HTR-8/SVneo (cell line): ENCODE results near the gene HECA.
"Not testable (repeated sequence)": the region's sequence is repeated elsewhere in the genome, so short reads cannot be mapped to it uniquely, and the experiment has no call there.

Experiments
- DNase-seq: peaks from one replicate; pipeline ENCODE4 v3.0.0; 2011; ENCODE audit warnings: low spot score, mixed read lengths; ENCODE audit not compliant: insufficient read length
- FAIRE-seq: peaks from 2 replicates; lab custom pipeline; 2011; peaks lifted over from hg19 to GRCh38; lab: Jason Lieb, UNC

The HECA gene

GRCh38 chr6:139134817-139135577, at the start of gene HECA:
HECA (plus strand) TSS chr6:139135080; CDS start chr6:139135397, 317 bp downstream.
- FAIRE-seq: peak; percentile 94
- peak; percentile 82 for DNase-seq

- DNase-seq: no peak
- no peak for FAIRE-seq
Observed at GRCh38 chr6:139091826-139092225, 43.1 kb upstream of the HECA start.

- DNase-seq (no peak), FAIRE-seq (no peak)
Observed at GRCh38 chr6:139099984-139100383, 34.9 kb upstream of the HECA start.

- FAIRE-seq (no peak), DNase-seq (no peak)
Observed at GRCh38 chr6:139107051-139107450, 27.8 kb upstream of the HECA start.

GRCh38 chr6:139108378-139108777, 26.5 kb upstream of the HECA start:
- DNase-seq (no peak), FAIRE-seq (no peak)

GRCh38 chr6:139109558-139109957, 25.3 kb upstream of the HECA start:
- DNase-seq: no peak
- no peak for FAIRE-seq

- no peak for FAIRE-seq
- DNase-seq: no peak
Observed at GRCh38 chr6:139112146-139112545, 22.7 kb upstream of the HECA start.

- FAIRE-seq: no peak
Observed at GRCh38 chr6:139112561-139112960, 22.3 kb upstream of the HECA start.

GRCh38 chr6:139114746-139115145, 20.1 kb upstream of the HECA start:
- FAIRE-seq (no peak), DNase-seq (no peak)

More at GRCh38 chr6:139112561-139112960, 22.3 kb upstream of the HECA start:
- DNase-seq: no peak

- FAIRE-seq: no peak
- DNase-seq: no peak
Observed at GRCh38 chr6:139115989-139116758, 18.7 kb upstream of the HECA start.

- FAIRE-seq: no peak
- no peak for DNase-seq
Observed at GRCh38 chr6:139117734-139118133, 17.1 kb upstream of the HECA start.

- FAIRE-seq: no peak
- no peak for DNase-seq
Observed at GRCh38 chr6:139119552-139119951, 15.3 kb upstream of the HECA start.

- FAIRE-seq, DNase-seq: not testable (repeated sequence)
Observed at GRCh38 chr6:139122823-139123222, 12.1 kb upstream of the HECA start.

GRCh38 chr6:139124887-139125672, 9.8 kb upstream of the HECA start:
- peak; percentile 32 for DNase-seq
- peak; percentile 38 for FAIRE-seq

- FAIRE-seq: no peak
Observed at GRCh38 chr6:139126255-139126654, 8.6 kb upstream of the HECA start.

GRCh38 chr6:139126931-139127330, 7.9 kb upstream of the HECA start:
- no peak for FAIRE-seq
- no peak for DNase-seq

More at GRCh38 chr6:139126255-139126654, 8.6 kb upstream of the HECA start:
- DNase-seq: no peak

GRCh38 chr6:139129284-139129683, 5.6 kb upstream of the HECA start:
- FAIRE-seq (no peak), DNase-seq (no peak)

GRCh38 chr6:139131736-139132280, 3.1 kb upstream of the HECA start:
- no peak for FAIRE-seq
- DNase-seq: no peak

GRCh38 chr6:139133262-139134063, 1.4 kb upstream of the HECA start:
- DNase-seq (no peak), FAIRE-seq (no peak)

GRCh38 chr6:139134064-139134395, 850 bp upstream of the HECA start:
- DNase-seq (no peak), FAIRE-seq (no peak)
